ENCODE measurements around the gene INSYN1. TPM values are rescaled to one million over a fixed set of nuclear protein-coding genes. Genes with fewer than 3 reads are reported as not detected.
A peak's percentile ranks its signal among the peaks of the same experiment; 100 is the strongest.
"Not testable (repeated sequence)": the region's sequence is repeated elsewhere in the genome, so short reads cannot be mapped to it uniquely, and the experiment has no call there.

INSYN1 gene
- total and polyA plus RNA-seq, 3 donors from 2014 or later, result 8.9 to 18.9 (median 15.9) TPM

GRCh38 chr15:73797366-73798158 lies 44.4 kb upstream of the INSYN1 start:
- H3K4me1 ChIP-seq, result no peaks in the 10 kb centered on the region
- H3K36me3 ChIP-seq (ENCODE audit: low read depth, missing control alignments), result no peaks in the 10 kb centered on the region
- intact Hi-C loops (cut with DNase I; ENCODE audit: low total_unique reads), result no loop called here
- 74 to 92% methylated on average over 4 to 14 of the region's 14 CpGs for WGBS, 2 donors
- no peak overlapping the region for H3K4me3 ChIP-seq
- no peak for DNase-seq
- no peak overlapping the region for H3K27ac ChIP-seq
- no peak for TF ChIP-seq POLR2A (IDR thresholded peaks at IDR 0.05)
- TF ChIP-seq CTCF (IDR thresholded peaks at IDR 0.05), result no peak
- no peaks in the 10 kb centered on the region for H3K9me3 ChIP-seq
- no peaks in the 10 kb centered on the region for H3K27me3 ChIP-seq

GRCh38 chr15:73796331-73796831 lies 43.2 kb upstream of the INSYN1 start:
- no peak for TF ChIP-seq POLR2A (IDR thresholded peaks at IDR 0.05)
- no peak for TF ChIP-seq CTCF (IDR thresholded peaks at IDR 0.05)
- WGBS, 2 donors, result 64 to 69% methylated on average over 11 of the region's 11 CpGs
- no peaks in the 10 kb centered on the region for H3K27me3 ChIP-seq
- intact Hi-C loops (cut with DNase I; ENCODE audit: low total_unique reads), result no loop called here
- peak; percentile 54 for DNase-seq
- no peaks in the 10 kb centered on the region for H3K4me1 ChIP-seq
- H3K27ac ChIP-seq, result no peak overlapping the region
- H3K9me3 ChIP-seq, result no peaks in the 10 kb centered on the region
- H3K36me3 ChIP-seq (ENCODE audit: low read depth, missing control alignments), result no peaks in the 10 kb centered on the region
- no peak overlapping the region for H3K4me3 ChIP-seq

GRCh38 chr15:73794443-73795133 lies 41.4 kb upstream of the INSYN1 start:
- Histone ChIP-seq H3K4me3 (no peak overlapping the region), H3K27ac (no peak overlapping the region), H3K27me3 (no peaks in the 10 kb centered on the region), H3K36me3 (ENCODE audit: low read depth, missing control alignments) (no peaks in the 10 kb centered on the region), H3K4me1 (no peaks in the 10 kb centered on the region), H3K9me3 (no peaks in the 10 kb centered on the region)
- WGBS, 2 donors, result 62 to 68% methylated on average over 6 of the region's 6 CpGs
- TF ChIP-seq POLR2A (IDR thresholded peaks at IDR 0.05) (no peak), CTCF (IDR thresholded peaks at IDR 0.05) (no peak)
- DNase-seq, result no peak
- intact Hi-C loops (cut with DNase I; ENCODE audit: low total_unique reads), result no loop called here

GRCh38 chr15:73792899-73793541 lies 39.9 kb upstream of the INSYN1 start:
- H3K9me3 ChIP-seq; H3K27me3 ChIP-seq; H3K4me1 ChIP-seq; H3K4me3 ChIP-seq; intact Hi-C loops (cut with DNase I; ENCODE audit: low total_unique reads); DNase-seq; H3K27ac ChIP-seq; H3K36me3 ChIP-seq (ENCODE audit: low read depth, missing control alignments): not testable (repeated sequence)
- 95 to 98% methylated on average over 8 of the region's 8 CpGs for WGBS, 2 donors

GRCh38 chr15:73792415-73792814 lies 39.3 kb upstream of the INSYN1 start:
- no peak for DNase-seq
- no peaks in the 10 kb centered on the region for H3K36me3 ChIP-seq (ENCODE audit: low read depth, missing control alignments)
- WGBS, 2 donors, result 65 to 74% methylated on average over 7 of the region's 7 CpGs

More at GRCh38 chr15:73792415-73792814, 39.3 kb upstream of the INSYN1 start:
- no peak overlapping the region for H3K27ac ChIP-seq
- no peak overlapping the region for H3K4me3 ChIP-seq
- H3K27me3 ChIP-seq, result no peaks in the 10 kb centered on the region
- H3K4me1 ChIP-seq, result no peaks in the 10 kb centered on the region
- intact Hi-C loops (cut with DNase I; ENCODE audit: low total_unique reads), result no loop called here
- no peak for TF ChIP-seq POLR2A (IDR thresholded peaks at IDR 0.05)
- TF ChIP-seq CTCF (IDR thresholded peaks at IDR 0.05), result no peak
- H3K9me3 ChIP-seq, result no peaks in the 10 kb centered on the region
